H9 (cell line): ENCODE data around the gene SPTLC3. TPM values are rescaled to one million over a fixed set of nuclear protein-coding genes. Genes with fewer than 3 reads are reported as not detected.

Source experiments
- DNase-seq: peaks from one replicate; pipeline ENCODE4 v3.0.0-alpha.2; 2017
- H2AFZ ChIP-seq: one replicate; pipeline ENCODE4 v1.6.1; 2013; ENCODE audit warnings: mild to moderate bottlenecking, low read length, control low read depth, moderate library complexity
- H2AK5ac ChIP-seq: 2 replicates; pipeline ENCODE4 v1.6.1; 2013; ENCODE audit warnings: low read length, control low read depth, mixed read lengths; ENCODE audit not compliant: insufficient read length
- H2BK120ac ChIP-seq: one replicate; pipeline ENCODE4 v1.6.1; 2013; ENCODE audit warnings: low read depth, mild to moderate bottlenecking, low read length, control low read depth, inconsistent platforms; ENCODE audit not compliant: poor library complexity, severe bottlenecking
- H2BK12ac ChIP-seq: 2 replicates; pipeline ENCODE4 v1.6.1; 2013; ENCODE audit warnings: low read length, control low read depth, mixed read lengths, low read depth; ENCODE audit not compliant: insufficient read length
- H2BK15ac ChIP-seq: 2 replicates; pipeline ENCODE4 v1.6.1; 2013; ENCODE audit warnings: low read depth, low read length, control low read depth
- H2BK20ac ChIP-seq: one replicate; pipeline ENCODE4 v1.6.1; 2013; ENCODE audit warnings: low read depth, mild to moderate bottlenecking, low read length, control low read depth, inconsistent platforms; ENCODE audit not compliant: poor library complexity, severe bottlenecking
- H2BK5ac ChIP-seq: 2 replicates; pipeline ENCODE4 v1.6.1; 2013; ENCODE audit warnings: low read length, control low read depth, mixed read lengths; ENCODE audit not compliant: insufficient read length
- H3K14ac ChIP-seq: 2 replicates; pipeline ENCODE4 v1.6.1; 2013; ENCODE audit warnings: low read length, control low read depth; ENCODE audit not compliant: insufficient read depth
- H3K18ac ChIP-seq: 2 replicates; pipeline ENCODE4 v1.6.1; 2013; ENCODE audit warnings: low read depth, mild to moderate bottlenecking, mixed read lengths, low read length, control low read depth; ENCODE audit not compliant: insufficient read length
- H3K23ac ChIP-seq: 2 replicates; pipeline ENCODE4 v1.6.1; 2013; ENCODE audit warnings: low read length, control low read depth, mixed read lengths, low read depth; ENCODE audit not compliant: insufficient read length
- H3K23me2 ChIP-seq: 2 replicates; pipeline ENCODE4 v1.6.1; 2013; ENCODE audit warnings: low read depth, mild to moderate bottlenecking, mixed read lengths, low read length, control low read depth; ENCODE audit not compliant: insufficient read length, poor library complexity, severe bottlenecking
- H3K27ac ChIP-seq: 2 replicates; pipeline ENCODE4 v1.5.1; 2013; ENCODE audit warnings: low read length, control low read depth, mixed read lengths, low read depth; ENCODE audit not compliant: insufficient read length
- H3K27me3 ChIP-seq: 2 replicates; pipeline ENCODE4 v1.6.1; 2013; ENCODE audit warnings: low read length, control low read depth, inconsistent platforms; ENCODE audit not compliant: insufficient read depth
- H3K4ac ChIP-seq: 2 replicates; pipeline ENCODE4 v1.6.1; 2013; ENCODE audit warnings: low read depth, mild to moderate bottlenecking, control low read depth, inconsistent platforms, low read length, moderate library complexity
- H3K4me1 ChIP-seq: 2 replicates; pipeline ENCODE4 v1.6.1; 2013; ENCODE audit warnings: low read length, control low read depth, inconsistent platforms; ENCODE audit not compliant: insufficient read depth
- H3K4me2 ChIP-seq: 2 replicates; pipeline ENCODE4 v1.6.1; 2013; ENCODE audit warnings: low read length, control low read depth, mixed read lengths; ENCODE audit not compliant: insufficient read length, insufficient read depth
- H3K56ac ChIP-seq: 2 replicates; pipeline ENCODE4 v1.6.1; 2013; ENCODE audit warnings: low read depth, mild to moderate bottlenecking, mixed read lengths, low read length, control low read depth; ENCODE audit not compliant: insufficient read length
- H3K79me1 ChIP-seq: 2 replicates; pipeline ENCODE4 v1.6.1; 2013; ENCODE audit warnings: low read depth, mild to moderate bottlenecking, moderate library complexity, low read length, control low read depth, inconsistent platforms; ENCODE audit not compliant: insufficient read depth, poor library complexity, severe bottlenecking
- H3K79me2 ChIP-seq: 2 replicates; pipeline ENCODE4 v1.6.1; 2013; ENCODE audit warnings: low read length, control low read depth, inconsistent platforms; ENCODE audit not compliant: insufficient read depth
- H3K9ac ChIP-seq: 2 replicates; pipeline ENCODE4 v1.6.1; 2013; ENCODE audit warnings: low read length, control low read depth, mixed read lengths; ENCODE audit not compliant: insufficient read length; ENCODE audit errors: extremely low read depth
- H3K9me3 ChIP-seq: one replicate; pipeline ENCODE4 v1.6.1; 2013; ENCODE audit warnings: low read depth, low read length, inconsistent platforms; ENCODE audit not compliant: control insufficient read depth
- H3T11ph ChIP-seq: one replicate; pipeline ENCODE4 v1.6.1; 2013; ENCODE audit warnings: mild to moderate bottlenecking, low read length, control low read depth, inconsistent platforms
- H4K20me1 ChIP-seq: one replicate; pipeline ENCODE4 v1.6.1; 2013; ENCODE audit not compliant: control insufficient read depth, insufficient read length, insufficient read depth
- H4K5ac ChIP-seq: 2 replicates; pipeline ENCODE4 v1.6.1; 2013; ENCODE audit warnings: low read depth, mild to moderate bottlenecking, mixed read lengths, low read length, control low read depth; ENCODE audit not compliant: insufficient read length
- H4K8ac ChIP-seq: replicated peaks from 2 replicates; pipeline ENCODE4 v1.6.1; 2013; ENCODE audit warnings: low read length, control low read depth, mixed read lengths, low read depth; ENCODE audit not compliant: insufficient read length
- H4K91ac ChIP-seq: 2 replicates; pipeline ENCODE4 v1.6.1; 2013; ENCODE audit warnings: low read depth, mild to moderate bottlenecking, moderate library complexity, mixed read lengths, low read length, control low read depth; ENCODE audit not compliant: insufficient read length
- H3K27ac Mint-ChIP-seq, 3 experiments: 2 replicates in 2 of 3; 3 replicates in 1 of 3; pipeline ENCODE4 v1.8.0; 2020 to 2021; ENCODE audit warnings: mixed read lengths in 3 of 3, mild to moderate bottlenecking in 1 of 3, moderate library complexity in 1 of 3
- H3K27me3 Mint-ChIP-seq: 2 replicates; pipeline ENCODE4 v1.8.0; 2021; ENCODE audit warnings: low read depth, mild to moderate bottlenecking, moderate library complexity, mixed read lengths
- H3K36me3 Mint-ChIP-seq, 3 experiments: 2 replicates in 2 of 3; 3 replicates in 1 of 3; pipeline ENCODE4 v1.8.0; 2020 to 2021; ENCODE audit warnings: low read depth in 3 of 3, mixed read lengths in 3 of 3; ENCODE audit not compliant: insufficient read depth in 1 of 3
- H3K4me1 Mint-ChIP-seq, 2 experiments: 2 replicates each; pipeline ENCODE4 v1.8.0; 2020; ENCODE audit warnings: mixed read lengths in 2 of 2
- H3K4me3 Mint-ChIP-seq, 2 experiments: 2 replicates in 1 of 2; 3 replicates in 1 of 2; pipeline ENCODE4 v1.8.0; 2020 to 2021; ENCODE audit warnings: mild to moderate bottlenecking in 2 of 2, mixed read lengths in 2 of 2, moderate library complexity in 1 of 2
- H3K9me3 Mint-ChIP-seq, 2 experiments: 2 replicates in 1 of 2; 3 replicates in 1 of 2; pipeline ENCODE4 v1.8.0; 2020; ENCODE audit warnings: mild to moderate bottlenecking in 2 of 2, mixed read lengths in 2 of 2, moderate library complexity in 1 of 2
- WGBS: extraction: QIAGEN DNeasy Blood & Tissue Kit; methylation state at CpG from one replicate; pipeline ENCODE4 v1.1.7; 2013; ENCODE audit warnings: missing lambda C conversion rate, low lambda C conversion rate, mixed read lengths; ENCODE audit not compliant: insufficient read length; ENCODE audit errors: extremely low coverage; 5-methylcytosine and 5-hydroxymethylcytosine counted together
- total RNA-seq: library from RNA; stranded (reverse); gene quantifications from 2 replicates; pipeline ENCODE4 v1.2.1, GENCODE V29; 2021
- TF ChIP-seq, protein P1 (sequence below): fragments of 200-600 bp; sonication (generic); conservative IDR thresholded peaks from 3 replicates; pipeline ENCODE4 v1.8.0; 2021; ENCODE audit warnings: antibody characterized with exemption, mild to moderate bottlenecking

Gene SPTLC3
- total RNA-seq, 1 experiment from 2014 or later = 0.68 TPM

DNA sequence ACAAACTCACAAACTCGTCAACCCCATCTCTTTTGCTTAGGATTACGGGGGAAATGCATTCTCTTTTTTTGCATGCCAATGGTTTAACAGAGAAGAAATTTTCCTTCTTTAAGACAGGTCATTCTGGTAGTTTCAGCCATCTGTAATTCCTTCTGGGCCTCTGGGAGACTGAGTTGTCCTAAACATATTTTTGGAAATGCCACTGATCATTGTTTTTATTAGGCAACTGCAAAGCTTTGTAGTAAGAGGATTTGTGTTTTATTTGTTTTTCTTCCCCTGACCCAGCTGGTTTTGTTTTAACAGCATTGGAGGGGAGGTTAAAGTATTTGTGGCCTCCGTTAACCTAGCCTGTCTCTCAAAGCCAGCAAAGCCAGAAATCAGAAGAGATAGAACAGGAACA, 139.2 kb downstream of the SPTLC3 start:
- Histone ChIP-seq H3K9ac (no peak overlapping the region), H2AFZ (no peak overlapping the region), H2BK20ac (no peak overlapping the region), H2AK5ac (no peak overlapping the region), H3K27me3 (no peaks in the 10 kb centered on the region), H3K79me2 (no peaks in the 10 kb centered on the region), H2BK12ac (no peak overlapping the region), H3K14ac (no peak overlapping the region), H3K4me2 (no peak overlapping the region), H2BK15ac (no peak overlapping the region), H4K8ac (no peak overlapping the region), H3K9me3 (no peaks in the 10 kb centered on the region), H3K4ac (no peak overlapping the region), H2BK5ac (no peak overlapping the region), H3K56ac (no peak overlapping the region), H3K23ac (no peak overlapping the region), H3K23me2 (no peaks in the 10 kb centered on the region), H3K18ac (no peak overlapping the region), H3K79me1 (no peaks in the 10 kb centered on the region), H3K27ac (no peak overlapping the region), H3K4me1 (no peaks in the 10 kb centered on the region), H4K20me1 (no peaks in the 10 kb centered on the region), H4K91ac (no peak overlapping the region), H2BK120ac (no peak overlapping the region), H4K5ac (no peak overlapping the region), H3T11ph (no peak overlapping the region)
- H3K36me3 Mint-ChIP-seq = no peaks in the 10 kb centered on the region
- no peak for DNase-seq
- H3K9me3 Mint-ChIP-seq = no peaks in the 10 kb centered on the region; a peak in 2 of 5 replicates
- H3K27ac Mint-ChIP-seq = no peak overlapping the region
- no CpG with 5 or more reads among the region's 3 CpGs for WGBS
- no peak overlapping the region for H3K4me3 Mint-ChIP-seq
- H3K27me3 Mint-ChIP-seq = peaks cover 4% of the 10 kb centered on the region
- peaks cover 13 to 14% of the 10 kb centered on the region in 2 experiments for H3K4me1 Mint-ChIP-seq
- TF ChIP-seq, protein P1, sequence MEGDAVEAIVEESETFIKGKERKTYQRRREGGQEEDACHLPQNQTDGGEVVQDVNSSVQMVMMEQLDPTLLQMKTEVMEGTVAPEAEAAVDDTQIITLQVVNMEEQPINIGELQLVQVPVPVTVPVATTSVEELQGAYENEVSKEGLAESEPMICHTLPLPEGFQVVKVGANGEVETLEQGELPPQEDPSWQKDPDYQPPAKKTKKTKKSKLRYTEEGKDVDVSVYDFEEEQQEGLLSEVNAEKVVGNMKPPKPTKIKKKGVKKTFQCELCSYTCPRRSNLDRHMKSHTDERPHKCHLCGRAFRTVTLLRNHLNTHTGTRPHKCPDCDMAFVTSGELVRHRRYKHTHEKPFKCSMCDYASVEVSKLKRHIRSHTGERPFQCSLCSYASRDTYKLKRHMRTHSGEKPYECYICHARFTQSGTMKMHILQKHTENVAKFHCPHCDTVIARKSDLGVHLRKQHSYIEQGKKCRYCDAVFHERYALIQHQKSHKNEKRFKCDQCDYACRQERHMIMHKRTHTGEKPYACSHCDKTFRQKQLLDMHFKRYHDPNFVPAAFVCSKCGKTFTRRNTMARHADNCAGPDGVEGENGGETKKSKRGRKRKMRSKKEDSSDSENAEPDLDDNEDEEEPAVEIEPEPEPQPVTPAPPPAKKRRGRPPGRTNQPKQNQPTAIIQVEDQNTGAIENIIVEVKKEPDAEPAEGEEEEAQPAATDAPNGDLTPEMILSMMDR = no peak
